Liver (tissue), 3 donors: ENCODE data around the gene CSNK1G3.

ENCODE experiments used
- RAD21 ChIP-seq, 2 donors: IDR thresholded peaks; 2 replicates each; pipeline ENCODE4 v1.6.1; 2016; ENCODE audit warnings: antibody characterized with exemption in 2 of 2, mild to moderate bottlenecking in 2 of 2
- TAF1 ChIP-seq: conservative IDR thresholded peaks from 2 replicates; pipeline ENCODE4 v1.6.1; 2016; ENCODE audit warnings: antibody characterized with exemption, mild to moderate bottlenecking
- TF ChIP-seq, protein P1 (sequence below): fragments of 150-350 bp; IDR thresholded peaks from 2 replicates; pipeline ENCODE4 v1.5.1; 2017; ENCODE audit warnings: improper control_type of control experiment, low read depth, low read length; ENCODE audit not compliant: missing input control
- donor health status: healthy.
- donor health status: healthy.

GRCh38 chr5:123537845-123538244 lies 25.9 kb downstream of the CSNK1G3 start:
- TF ChIP-seq TAF1 = no peak
- TF ChIP-seq, protein P1, sequence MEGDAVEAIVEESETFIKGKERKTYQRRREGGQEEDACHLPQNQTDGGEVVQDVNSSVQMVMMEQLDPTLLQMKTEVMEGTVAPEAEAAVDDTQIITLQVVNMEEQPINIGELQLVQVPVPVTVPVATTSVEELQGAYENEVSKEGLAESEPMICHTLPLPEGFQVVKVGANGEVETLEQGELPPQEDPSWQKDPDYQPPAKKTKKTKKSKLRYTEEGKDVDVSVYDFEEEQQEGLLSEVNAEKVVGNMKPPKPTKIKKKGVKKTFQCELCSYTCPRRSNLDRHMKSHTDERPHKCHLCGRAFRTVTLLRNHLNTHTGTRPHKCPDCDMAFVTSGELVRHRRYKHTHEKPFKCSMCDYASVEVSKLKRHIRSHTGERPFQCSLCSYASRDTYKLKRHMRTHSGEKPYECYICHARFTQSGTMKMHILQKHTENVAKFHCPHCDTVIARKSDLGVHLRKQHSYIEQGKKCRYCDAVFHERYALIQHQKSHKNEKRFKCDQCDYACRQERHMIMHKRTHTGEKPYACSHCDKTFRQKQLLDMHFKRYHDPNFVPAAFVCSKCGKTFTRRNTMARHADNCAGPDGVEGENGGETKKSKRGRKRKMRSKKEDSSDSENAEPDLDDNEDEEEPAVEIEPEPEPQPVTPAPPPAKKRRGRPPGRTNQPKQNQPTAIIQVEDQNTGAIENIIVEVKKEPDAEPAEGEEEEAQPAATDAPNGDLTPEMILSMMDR = no peak
- TF ChIP-seq RAD21 (IDR thresholded peaks at IDR 0.05) = no peak
